ENCODE results near the gene TALDO1. TPM values are rescaled to one million over a fixed set of nuclear protein-coding genes. Genes with fewer than 3 reads are reported as not detected.
A peak's percentile ranks its signal among the peaks of the same experiment; 100 is the strongest.

TALDO1 gene
- total RNA-seq, 1 donor from 2014 or later = 101 TPM

DNA sequence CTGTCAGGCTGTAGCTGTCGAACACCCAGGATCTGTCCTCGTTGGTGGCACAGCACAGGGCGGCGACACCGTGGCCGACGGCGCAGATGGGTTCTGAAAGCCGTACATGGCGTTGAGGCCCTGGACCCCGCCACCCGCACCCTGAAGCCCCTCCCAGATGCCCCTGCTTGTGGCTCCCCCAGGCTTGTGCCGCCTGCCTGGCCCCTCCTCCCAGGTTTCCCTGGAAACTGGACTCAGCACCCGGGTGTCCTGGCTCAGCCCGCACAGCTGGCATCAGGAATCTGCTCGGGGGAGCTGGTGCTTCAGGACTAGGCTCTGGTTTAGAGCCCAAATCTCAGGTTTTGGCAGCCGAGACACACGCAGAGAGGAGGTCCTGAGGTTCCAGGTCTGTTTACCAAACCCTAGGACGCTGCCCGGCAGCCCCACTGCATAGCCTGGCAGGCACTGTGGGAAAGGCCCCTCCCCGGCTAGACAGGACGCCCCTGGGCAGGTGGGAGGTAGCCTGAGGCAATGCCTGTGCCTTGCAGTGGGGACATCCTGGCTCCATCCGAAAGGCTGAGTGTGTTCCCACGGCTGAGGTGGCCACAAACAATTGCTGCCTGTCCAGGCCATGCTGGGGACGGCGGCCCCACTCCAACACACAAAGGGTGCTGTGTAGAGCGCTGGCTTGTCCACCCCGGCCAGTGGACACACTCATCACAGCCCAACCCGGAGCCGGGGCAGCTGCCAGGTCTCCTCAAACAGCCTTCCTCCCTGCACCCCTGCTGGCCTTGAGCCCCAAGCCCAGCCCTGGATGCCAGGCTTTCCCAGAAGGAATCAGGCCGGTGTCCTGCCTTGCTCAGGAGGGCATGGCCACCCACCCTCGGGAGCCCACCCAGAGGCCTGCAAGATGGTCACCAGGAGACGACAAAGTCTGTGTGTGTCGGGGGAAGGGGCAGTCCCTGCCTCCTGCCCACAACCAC, 25.4 kb downstream of the TALDO1 start:
- H3K27me3 ChIP-seq (ENCODE audit: low read depth) = no peaks in the 10 kb centered on the region
- DNase-seq = no peak
- H3K9me3 ChIP-seq (replicated peaks) = no peaks in the 10 kb centered on the region
- TF ChIP-seq CTCF (IDR thresholded peaks at IDR 0.05; ENCODE audit: borderline replicate concordance) = no peak
- intact Hi-C loops (cut with micrococcal nuclease) = no loop called here
- peaks cover 39% of the 10 kb centered on the region for H3K4me1 ChIP-seq
- H3K4me3 ChIP-seq = no peak overlapping the region
- no peak overlapping the region for H3K27ac ChIP-seq (replicated peaks)
- peaks cover 42% of the 10 kb centered on the region for H3K36me3 ChIP-seq

- peaks cover 42% of the 10 kb centered on the region for H3K36me3 ChIP-seq
- no peaks in the 10 kb centered on the region for H3K27me3 ChIP-seq (ENCODE audit: low read depth)
- no peak for TF ChIP-seq CTCF (IDR thresholded peaks at IDR 0.05; ENCODE audit: borderline replicate concordance)
- intact Hi-C loops (cut with micrococcal nuclease) = no loop called here
- H3K9me3 ChIP-seq (replicated peaks) = no peaks in the 10 kb centered on the region
- H3K27ac ChIP-seq (replicated peaks) = no peak overlapping the region
- H3K4me1 ChIP-seq = peaks cover 46% of the 10 kb centered on the region
- no peak overlapping the region for H3K4me3 ChIP-seq
- no peak for DNase-seq
Measured at GRCh38 chr11:773425-773824, 26.2 kb downstream of the TALDO1 start.

DNA sequence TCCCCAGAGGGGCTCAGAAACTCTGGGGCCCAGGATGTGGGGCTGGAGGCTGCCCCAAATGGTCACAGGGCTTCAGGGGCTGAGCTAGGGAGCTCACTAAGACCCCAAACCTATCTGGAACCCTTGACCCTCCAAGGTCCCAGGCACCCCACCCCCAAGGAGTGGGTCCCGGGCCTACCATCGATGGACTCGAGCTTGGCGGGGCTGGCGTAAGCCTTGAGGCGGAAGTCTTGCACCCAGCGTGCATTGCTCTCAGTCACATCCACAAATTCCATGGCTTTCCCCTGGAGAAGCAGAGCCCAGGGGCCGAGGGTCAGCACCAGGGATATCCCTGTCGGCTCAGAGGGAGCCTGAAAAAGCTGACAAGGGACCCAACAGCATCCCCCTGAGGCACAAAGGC, 26.6 kb downstream of the TALDO1 start:
- H3K36me3 ChIP-seq = peaks cover 42% of the 10 kb centered on the region

GRCh38 chr11:774873-775592, 27.8 kb downstream of the TALDO1 start:
- no peak for DNase-seq
- intact Hi-C loops (cut with micrococcal nuclease) = no loop called here
- Histone ChIP-seq H3K27me3 (ENCODE audit: low read depth) (no peaks in the 10 kb centered on the region), H3K9me3 (replicated peaks) (no peaks in the 10 kb centered on the region), H3K4me3 (peak overlapping the region; percentile 94), H3K27ac (replicated peaks) (no peak overlapping the region), H3K4me1 (peaks cover 54% of the 10 kb centered on the region), H3K36me3 (peaks cover 37% of the 10 kb centered on the region)
- TF ChIP-seq CTCF (IDR thresholded peaks at IDR 0.05; ENCODE audit: borderline replicate concordance) = no peak

More for the DNA sequence above, 26.6 kb downstream of the TALDO1 start:
- intact Hi-C loops (cut with micrococcal nuclease) = no loop called here
- Histone ChIP-seq H3K4me3 (no peak overlapping the region), H3K9me3 (replicated peaks) (no peaks in the 10 kb centered on the region), H3K4me1 (peaks cover 50% of the 10 kb centered on the region), H3K27ac (replicated peaks) (no peak overlapping the region), H3K27me3 (ENCODE audit: low read depth) (no peaks in the 10 kb centered on the region)
- no peak for TF ChIP-seq CTCF (IDR thresholded peaks at IDR 0.05; ENCODE audit: borderline replicate concordance)
- no peak for DNase-seq

GRCh38 chr11:776263-776560, 28.9 kb downstream of the TALDO1 start:
- Histone ChIP-seq H3K36me3 (peaks cover 26% of the 10 kb centered on the region), H3K9me3 (replicated peaks) (no peaks in the 10 kb centered on the region), H3K27ac (replicated peaks) (no peak overlapping the region), H3K4me1 (peaks cover 54% of the 10 kb centered on the region), H3K4me3 (peak overlapping the region; percentile 94), H3K27me3 (ENCODE audit: low read depth) (no peaks in the 10 kb centered on the region)
- intact Hi-C loops (cut with micrococcal nuclease) = no loop called here
- TF ChIP-seq CTCF (IDR thresholded peaks at IDR 0.05; ENCODE audit: borderline replicate concordance) = no peak
- DNase-seq = no peak

Measured in left ventricle myocardium inferior (tissue), 1 donor.